Stimulated activated CD4-positive, alpha-beta T cell treated with anti-CD3 and anti-CD28 coated beads, Interleukin-12 subunit alpha, Interleukin-12 subunit beta, amount 100 ng/mL, for 4 hours (primary cell): ENCODE measurements around the gene COL5A2.

Experiments used
- DNase-seq: peaks from one replicate; pipeline ENCODE4 v3.0.0-alpha.2; 2020

Gene COL5A2

DNA sequence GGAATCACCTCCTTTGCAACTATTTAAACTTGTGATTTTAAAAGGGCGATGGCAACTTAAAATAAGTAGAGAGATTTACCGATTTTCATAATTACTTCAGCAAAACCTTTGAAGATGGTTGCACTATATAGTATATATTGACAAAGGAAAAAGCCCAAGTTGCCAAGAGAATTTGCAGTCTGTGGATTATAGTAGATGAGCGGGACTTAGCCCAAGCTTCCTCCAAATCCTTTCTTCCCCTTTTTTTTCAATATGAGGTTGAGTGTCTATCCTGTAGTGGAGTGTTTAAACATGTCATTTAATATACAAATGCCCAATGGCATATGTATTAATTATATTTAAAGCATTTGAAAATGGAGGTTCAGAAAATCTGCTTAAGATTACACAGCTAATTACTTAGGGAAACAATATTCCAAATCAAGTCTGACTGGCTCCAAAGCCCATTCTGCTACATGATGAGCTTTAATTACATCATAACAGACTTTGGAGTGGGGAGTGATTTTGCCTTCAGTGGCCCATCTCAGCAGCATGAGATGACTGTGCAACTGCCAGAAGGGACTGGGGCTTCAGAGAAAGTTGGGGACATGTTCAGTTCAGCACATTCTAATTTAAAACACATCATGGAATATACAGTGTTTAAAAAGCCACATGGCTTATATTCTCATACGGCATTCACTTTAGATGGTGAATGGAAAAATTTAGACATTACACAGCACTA is 132.2 kb downstream of the COL5A2 start:
- no peak for DNase-seq

DNA sequence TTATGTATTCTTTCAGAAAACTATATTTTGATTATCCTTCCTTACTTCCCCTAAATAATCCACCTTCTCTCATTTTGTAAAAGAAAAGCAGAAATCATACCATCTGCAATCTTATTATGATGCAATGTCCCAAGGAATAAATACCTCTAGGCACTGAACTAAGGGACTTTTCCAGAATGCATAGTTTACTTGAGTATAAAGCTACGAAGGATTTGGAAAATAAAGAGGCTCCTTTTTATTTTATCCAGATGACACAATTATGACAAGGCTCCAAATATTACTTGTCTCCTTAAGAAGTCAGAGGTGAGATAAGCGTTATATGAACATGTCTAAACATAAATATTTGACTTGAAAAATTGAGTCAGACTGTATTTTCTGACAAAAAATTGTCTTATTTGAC is 133.2 kb downstream of the COL5A2 start:
- no peak for DNase-seq

DNA sequence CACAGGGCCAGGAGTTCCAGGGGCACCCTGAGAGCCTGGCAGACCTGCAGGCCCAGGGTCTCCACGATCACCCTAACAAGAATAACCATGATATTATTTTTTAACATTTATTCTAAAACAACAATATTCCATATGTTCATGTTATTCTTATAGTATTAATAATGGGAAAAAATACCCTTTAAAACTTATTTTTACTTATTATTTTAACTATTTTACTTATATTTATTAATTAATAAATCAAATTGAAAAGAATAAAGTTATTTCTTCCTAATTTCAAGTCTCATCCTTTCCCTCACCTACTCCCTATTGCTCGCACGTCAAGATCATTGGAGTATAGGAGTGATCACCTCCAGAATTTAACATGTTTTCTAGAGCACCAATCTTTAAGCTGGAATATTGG is 133.7 kb downstream of the COL5A2 start:
- DNase-seq = no peak

DNA sequence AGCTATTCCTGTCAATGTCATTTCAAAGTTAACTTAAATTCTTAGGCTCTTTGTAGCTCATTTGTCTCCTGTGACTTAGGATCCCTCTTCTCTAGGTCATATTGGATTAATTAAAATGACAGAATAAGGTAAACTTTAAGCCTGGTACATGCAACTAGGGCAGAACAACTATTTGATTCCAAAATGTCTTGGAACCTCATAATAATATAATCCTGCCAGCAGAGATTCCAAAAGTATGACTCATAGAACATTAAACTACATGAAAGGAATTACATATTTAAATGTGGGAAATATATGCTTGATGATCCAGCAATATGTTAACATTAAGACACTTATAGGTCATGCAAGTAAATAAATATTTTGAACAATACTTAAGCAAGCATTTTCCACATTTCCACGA is 142.0 kb downstream of the COL5A2 start:
- no peak for DNase-seq

DNA sequence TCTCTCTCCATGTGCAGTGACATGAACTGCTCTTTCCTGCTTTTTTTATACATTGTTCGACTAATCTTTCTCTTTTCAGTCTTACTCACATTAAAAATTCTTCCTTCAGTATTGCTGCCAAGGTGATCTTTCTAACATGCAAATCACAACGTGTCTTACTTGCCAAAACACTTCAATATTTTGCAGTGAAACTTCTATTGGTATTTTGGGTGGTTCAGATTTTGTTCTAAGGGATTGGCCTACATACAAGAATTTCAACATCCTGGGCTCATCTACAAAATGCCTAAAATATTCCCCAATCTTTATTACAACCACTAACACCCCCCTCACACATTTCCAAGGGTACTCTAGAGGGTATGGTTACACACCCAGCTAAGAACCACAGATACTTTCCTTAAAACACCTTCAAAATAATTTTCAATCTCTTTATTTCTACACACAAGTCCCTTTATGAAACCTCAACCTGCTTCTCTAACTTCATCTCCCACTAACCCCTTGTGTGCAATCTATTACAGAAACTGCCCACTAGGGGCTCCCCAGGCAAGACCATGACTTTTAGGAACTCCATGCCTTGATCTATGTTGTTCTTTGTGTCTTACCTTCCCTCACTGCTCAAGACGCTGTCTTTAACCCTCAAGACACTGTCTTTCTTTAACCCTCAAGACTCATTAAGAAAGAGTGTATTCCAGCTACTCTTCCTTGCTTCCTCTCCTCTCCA is 154.5 kb downstream of the COL5A2 start:
- no peak for DNase-seq

DNA sequence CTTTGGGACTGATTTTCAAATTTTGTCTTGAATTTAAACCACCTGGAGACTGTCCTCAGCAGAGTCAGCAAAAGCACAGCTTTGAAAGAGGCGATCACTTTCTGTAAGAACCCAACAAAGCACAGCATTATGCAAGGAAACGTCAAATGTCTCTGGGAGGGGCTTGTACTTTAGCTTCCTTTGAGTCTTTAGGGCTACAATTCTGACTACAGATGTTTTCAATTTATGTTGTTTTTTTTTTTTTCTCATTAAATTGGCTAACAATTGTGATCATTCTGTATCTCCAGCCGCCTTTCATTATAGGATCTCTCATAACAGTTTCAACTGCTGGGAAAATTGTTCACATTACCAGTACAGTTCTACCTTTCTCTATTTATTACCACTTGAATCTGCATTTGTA is 157.1 kb downstream of the COL5A2 start:
- no peak for DNase-seq

DNA sequence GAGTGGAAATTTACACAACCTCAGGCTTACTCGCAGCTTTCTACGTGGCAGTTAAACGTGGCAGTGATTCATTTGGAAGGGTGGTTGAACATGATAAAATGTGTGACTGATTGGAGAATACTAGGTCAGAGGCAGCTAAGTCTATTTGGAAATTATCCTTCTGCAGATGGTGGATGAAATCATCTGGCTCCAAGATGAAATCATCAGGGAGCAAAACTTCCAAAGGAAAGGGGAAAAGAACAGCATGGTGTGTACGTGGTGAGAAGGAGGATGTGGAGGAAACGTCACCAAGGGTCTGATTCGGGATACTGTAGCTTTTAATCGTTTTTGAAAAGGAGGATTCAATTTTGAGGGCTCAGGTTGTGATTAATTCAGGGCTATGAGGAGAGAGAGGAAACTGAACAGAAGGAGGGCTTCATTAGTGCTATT is 157.5 kb downstream of the COL5A2 start:
- DNase-seq = no peak

DNA sequence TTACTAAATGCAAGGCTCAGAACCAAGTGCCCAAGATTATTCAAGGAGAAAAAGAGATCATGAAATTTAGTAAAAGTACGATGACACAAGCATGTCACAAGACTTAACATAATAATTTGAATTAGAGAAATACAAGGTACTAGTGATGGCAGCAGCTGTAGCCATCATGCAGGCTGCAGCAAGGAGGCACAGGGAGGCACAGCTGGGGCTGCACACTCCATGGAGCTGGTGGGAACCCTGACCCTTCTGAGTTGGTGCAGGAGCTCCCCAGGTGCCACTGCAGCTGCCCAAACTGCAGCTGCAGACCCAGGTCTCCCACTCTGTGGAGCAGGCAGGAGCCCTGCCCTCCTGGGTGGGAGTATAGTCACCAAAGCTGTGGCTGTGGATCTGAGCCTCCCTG is 159.4 kb downstream of the COL5A2 start:
- DNase-seq = no peak

DNA sequence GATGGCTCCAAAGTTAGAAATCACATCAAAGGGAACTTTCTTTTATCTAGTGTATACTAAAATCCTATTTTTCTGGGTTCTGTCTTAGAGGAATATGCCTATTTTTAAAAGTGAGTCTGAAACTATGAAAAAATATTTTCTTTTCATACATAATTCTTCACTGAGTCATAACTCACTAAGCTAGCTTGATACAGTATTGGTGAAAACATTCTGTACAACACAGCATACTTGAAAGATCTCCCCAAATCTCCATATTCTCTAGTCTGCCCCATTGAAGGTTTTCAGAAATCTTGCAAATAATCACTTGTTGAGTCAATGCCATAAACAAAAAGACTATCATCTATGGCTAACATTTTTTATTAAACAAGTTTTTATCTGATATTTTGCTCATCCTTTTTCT is 160.9 kb downstream of the COL5A2 start:
- no peak for DNase-seq

DNA sequence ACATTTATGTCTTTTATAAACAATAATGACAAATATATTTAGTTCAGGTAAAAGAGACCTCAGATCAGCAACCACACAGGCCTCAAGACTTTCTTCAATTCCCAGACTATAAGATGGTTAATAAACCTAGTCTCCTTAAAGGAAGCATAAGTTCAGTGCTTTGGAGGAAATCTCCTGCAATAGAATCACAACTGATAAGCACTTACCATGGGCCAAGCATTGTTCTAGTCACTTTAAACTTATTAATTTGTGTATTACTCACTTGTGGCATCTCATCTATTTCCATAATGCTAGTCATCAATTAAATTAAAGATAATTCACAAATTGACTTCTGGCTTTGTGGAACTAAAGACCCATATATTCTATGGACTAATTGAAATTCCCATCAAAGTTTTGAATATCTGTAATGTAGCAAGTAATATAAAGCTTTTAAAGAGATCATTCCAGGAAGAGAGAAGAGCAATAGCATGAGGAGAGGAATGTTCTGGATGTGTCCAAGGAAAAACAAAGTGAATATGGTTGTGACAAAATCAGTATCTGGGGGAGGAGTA is 163.2 kb downstream of the COL5A2 start:
- DNase-seq = no peak

DNA sequence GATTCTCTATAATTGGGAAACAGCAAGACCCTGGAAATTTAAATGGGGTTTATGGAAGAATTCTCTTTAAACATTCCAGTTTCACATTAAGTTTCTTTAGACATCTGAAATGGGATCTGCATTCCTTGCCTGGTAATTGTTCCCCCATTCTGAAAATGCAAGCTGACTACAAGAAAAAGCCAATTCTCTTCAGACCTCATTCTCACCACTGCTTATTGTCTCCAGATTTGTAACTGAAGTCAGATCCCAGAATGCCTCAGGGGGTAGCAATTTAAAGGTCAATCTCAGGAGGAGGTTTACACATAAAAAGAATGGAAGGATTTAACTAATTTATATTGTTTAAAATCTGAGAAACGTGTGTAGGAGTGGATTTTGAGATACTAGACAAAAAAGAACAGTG is 164.2 kb downstream of the COL5A2 start:
- no peak for DNase-seq

DNA sequence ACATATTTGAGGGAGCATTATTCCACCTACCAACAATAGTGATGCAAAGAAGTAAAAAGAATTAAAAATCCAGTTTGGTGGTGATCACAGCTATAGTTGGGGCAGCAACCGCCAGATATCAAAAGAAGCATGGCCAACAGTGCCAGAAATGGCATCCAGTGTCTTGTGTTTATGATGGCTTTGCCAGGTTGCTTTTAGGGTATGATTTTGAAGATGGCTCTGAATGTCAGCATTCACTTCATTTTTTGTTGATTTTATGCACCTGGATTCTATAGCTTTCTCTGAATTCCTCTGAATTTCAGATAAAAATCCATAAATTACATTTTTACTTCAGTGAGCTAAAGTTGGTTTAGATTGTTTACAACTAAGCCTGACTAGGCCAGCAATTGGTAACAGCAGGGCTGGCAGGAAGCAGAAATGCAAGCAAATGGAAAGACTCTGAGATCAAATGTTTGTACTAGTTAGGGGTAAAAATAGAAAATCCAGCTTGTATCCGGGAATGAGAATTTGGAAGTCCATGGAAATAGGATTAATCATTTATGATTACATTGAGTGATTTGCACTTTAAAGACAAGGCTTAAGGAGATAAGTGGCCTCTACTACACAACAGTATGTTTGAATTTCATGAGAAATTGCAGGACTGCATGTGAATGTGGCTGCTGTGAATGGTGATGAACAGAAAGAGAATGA is 165.0 kb downstream of the COL5A2 start:
- no peak for DNase-seq

DNA sequence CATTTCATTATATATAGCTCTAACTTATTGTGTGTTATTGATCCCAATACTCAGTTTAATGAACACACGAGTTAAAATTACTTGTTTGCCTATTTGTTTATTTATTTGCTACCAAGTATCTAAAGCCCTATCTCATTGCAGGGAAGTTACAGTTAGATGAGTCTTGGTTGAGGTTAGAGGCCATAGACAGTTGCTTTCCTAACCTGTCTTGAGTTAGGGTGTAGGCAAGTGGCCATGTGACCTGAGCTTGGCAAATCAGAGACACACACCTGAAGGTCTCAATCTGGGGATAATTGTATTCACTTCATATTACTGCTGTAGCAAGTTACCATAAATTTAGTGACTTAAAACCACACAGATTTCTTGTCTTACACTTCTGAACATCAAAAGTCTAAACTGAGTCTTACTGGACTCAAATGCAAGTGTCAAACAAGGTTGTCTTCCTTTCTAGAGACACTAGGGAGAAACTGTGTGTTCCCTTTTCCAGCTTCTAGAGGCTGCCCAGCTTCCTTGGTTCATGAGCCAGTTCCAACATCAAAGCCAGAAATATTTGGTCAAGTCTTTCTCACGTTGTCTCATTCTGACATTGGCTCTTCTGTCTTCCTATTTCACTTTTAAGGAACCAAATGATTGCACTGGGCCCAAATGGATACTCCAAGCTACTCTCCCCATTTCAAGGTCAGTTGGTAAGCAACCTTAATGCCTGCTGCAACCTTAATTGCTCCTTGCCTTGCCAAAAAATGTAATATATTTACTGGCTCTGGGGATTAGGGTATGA is 165.7 kb downstream of the COL5A2 start:
- no peak for DNase-seq

DNA sequence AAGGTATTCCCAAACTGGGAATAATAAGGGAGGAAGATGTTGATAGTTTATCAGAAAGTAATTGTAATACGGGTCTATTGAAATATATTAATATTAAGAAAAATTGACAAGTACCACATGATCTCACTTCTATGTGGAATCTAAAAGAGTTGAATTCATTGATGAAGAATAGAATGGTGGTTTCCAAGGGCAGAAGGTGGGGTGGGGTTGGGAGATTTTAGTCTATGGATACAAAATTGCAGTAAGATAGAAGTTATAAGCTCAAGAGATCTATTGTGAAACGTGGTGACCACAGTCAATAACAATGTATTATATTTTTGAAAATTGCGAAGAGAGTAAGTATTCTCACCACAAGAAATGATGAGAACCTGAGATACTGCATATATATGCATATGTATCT is 166.5 kb downstream of the COL5A2 start:
- no peak for DNase-seq

DNA sequence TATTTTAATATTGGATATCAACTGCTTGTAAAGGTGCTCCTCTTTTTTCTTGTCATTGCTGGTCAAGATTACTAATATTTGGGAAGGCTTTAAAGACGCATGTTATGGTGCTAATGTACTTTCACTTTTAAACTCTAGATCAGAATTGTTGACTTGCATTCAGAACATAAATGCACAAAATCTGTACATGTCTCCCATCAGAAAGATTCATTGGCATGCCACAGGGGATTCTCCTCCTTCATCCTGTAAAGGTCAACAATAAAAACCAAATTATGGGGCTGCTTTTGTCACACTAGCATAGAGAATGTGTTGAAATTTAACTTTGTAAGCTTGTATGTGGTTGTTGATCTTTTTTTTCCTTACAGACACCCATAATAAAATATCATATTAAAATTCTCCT is 167.2 kb downstream of the COL5A2 start:
- DNase-seq = no peak

DNA sequence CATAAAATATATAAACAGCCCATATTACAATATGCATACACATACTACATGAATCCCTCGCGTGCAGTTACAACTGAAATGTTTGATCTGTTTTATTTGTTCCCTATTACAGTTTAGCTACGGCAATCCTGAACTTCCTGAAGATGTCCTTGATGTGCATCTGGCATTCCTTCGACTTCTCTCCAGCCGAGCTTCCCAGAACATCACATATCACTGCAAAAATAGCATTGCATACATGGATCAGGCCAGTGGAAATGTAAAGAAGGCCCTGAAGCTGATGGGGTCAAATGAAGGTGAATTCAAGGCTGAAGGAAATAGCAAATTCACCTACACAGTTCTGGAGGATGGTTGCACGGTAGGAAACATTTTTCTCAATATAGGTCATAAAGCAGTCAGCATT is 169.0 kb downstream of the COL5A2 start:
- no peak for DNase-seq

DNA sequence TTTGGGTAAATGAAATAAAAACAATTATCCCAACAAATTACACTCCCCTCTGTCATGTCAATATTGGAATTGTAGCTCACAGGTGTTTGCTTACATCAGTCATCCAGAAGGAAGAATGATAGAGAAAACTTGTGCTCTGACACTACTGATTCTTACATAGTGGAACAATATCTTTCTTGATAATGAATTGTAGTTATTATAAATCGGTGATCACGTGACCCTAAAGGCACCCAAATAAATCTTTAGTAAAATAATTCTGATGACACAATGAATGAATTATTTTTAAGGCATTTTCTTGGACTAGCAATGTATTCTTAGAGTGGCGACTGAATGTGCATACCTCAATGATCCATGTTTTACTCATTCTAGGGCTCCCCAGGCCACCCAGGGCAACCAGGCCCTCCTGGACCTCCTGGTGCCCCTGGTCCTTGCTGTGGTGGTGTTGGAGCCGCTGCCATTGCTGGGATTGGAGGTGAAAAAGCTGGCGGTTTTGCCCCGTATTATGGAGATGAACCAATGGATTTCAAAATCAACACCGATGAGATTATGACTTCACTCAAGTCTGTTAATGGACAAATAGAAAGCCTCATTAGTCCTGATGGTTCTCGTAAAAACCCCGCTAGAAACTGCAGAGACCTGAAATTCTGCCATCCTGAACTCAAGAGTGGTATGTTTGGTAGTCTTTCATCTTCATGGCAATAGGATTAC is 170.9 kb downstream of the COL5A2 start:
- DNase-seq = no peak

DNA sequence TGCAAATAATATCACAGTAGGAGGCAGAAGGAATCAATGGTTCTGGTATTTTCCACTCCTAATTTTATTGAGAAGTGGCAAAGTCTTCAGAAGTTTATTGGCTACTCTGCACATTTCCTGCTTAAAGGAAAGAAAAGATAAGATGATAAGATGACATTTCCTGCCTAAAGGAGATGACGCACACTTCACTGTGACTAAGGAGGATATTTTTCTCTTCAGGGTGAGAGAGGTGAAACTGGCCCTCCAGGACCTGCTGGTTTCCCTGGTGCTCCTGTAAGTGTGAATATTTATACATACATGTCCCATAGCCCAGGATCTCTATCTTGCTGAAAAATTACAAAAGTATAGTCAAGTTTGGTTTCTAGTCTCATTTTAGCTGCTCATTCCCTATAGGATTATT is 177.5 kb downstream of the COL5A2 start:
- no peak for DNase-seq

DNA sequence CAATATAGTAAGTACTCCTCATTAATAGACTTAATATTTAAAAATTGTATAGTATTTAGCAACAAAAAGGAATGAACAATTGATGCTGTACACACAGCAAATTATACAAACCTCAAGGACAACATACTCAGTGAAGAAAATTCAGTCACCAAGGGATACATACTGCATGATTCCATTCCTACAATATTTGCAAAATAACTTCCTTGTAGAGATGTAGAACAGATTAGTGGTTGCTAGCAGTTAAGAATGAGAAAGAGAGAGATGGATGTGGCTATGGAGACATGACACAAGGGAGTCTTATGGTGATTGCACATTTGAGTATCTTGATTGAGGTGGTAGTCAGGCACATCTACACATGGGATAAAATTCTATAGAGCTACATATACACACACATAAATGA is 179.3 kb downstream of the COL5A2 start:
- DNase-seq = no peak

DNA sequence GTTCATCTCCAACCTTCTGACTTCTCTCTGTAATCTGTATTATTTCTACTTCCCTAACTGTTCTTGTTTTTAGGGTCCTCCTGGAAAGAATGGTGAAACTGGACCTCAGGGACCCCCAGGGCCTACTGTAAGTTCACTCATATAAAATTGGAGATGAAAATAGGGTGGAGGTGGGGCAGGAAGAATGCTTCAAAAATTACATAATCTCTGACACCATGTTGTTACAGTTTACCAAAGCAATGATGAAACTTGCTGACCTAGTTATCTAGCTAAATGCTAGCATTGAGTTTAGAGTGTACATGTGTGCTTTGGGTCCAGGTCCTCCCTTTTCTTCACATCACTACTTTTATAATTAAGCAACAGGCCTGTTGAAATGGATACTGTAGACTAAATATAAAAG is 182.3 kb downstream of the COL5A2 start:
- no peak for DNase-seq

DNA sequence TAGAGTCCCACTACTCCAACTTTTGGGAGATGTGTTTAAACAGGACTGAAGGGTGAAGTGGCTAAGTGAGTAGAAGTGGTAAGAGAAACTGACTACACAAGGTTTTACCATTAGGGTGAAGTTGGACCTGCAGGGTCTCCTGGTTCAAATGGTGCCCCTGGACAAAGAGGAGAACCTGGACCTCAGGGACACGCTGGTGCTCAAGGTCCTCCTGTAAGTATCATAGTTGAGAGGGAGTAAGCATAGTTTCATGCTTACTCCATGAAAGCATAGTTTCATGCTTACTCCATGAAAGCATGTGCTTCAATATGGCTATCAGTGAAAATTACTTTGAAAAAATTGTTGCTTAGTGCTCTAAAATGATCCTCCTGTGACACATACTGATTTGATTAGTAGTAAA is 186.3 kb downstream of the COL5A2 start:
- no peak for DNase-seq

DNA sequence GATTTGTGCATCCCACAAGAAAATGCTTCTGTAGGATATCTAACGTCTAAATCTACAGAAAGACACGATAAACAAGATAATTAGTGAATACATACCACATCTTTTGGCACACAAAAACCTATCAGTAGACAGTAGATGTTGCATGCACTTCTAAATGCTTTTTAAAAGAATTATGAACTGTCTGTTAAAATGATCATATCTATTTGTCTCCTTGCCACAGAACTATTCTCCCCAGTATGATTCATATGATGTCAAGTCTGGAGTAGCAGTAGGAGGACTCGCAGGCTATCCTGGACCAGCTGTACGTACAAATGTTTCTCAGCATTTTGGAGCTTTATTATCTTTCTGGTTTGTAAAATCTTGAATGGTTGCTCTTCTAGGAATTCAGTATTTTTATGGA is 192.7 kb downstream of the COL5A2 start:
- no peak for DNase-seq
